ENCODE measurements around the gene CACNA1H. TPM values are rescaled to one million over a fixed set of nuclear protein-coding genes. Genes with fewer than 3 reads are reported as not detected.

CACNA1H gene
- total and polyA plus RNA-seq, 3 experiments from 2014 or later = 0.31 to 0.42 (median 0.40) TPM

DNA sequence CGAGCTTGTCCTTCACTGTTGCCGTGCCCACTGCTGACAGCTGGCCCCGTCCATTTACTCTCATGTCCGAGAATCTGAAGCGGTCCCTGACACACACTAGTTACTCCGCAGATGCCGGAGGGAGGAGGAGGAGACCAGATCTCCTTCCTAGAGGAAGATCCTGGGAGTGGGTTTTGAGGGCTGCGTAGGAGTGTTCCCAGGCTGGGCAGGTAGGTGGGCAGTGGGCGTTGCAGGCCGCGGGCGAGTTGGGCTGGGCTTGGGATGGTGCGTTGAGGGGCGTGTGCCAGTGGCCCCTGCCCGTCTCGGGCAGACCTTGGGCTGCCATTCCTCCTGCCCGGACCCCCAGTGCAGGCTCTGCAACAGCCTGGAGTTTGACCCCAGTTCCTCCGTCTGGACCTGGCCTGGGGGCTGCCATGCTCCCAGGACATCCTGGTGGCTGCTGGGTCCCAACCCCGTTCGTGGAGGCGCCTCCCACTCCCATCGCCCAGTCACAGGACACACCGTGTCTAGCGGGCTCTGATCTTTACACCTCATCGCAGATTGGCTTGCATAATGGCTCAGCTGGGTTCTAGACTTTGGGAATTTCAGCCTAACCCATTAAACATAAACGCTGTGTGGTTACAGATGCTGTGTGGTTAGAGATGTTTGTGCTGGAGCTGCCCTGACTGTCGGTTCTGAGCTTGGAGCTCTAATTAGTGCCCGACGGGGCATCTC, 22.8 kb downstream of the CACNA1H start:
- no peaks in the 10 kb centered on the region for H3K4me1 Mint-ChIP-seq
- H3K9me3 ChIP-seq (ENCODE audit: low read length) = no peaks in the 10 kb centered on the region
- peaks cover 0 to 4% of the 10 kb centered on the region in 2 donors for H3K27me3 Mint-ChIP-seq
- H3K4me3 Mint-ChIP-seq = no peak overlapping the region
- H3K27ac Mint-ChIP-seq = no peak overlapping the region
- H3K36me3 ChIP-seq (ENCODE audit: insufficient read depth, low read length) = no peaks in the 10 kb centered on the region
- no peak overlapping the region for H3K27ac ChIP-seq (ENCODE audit: low read depth, low read length)
- H3K27me3 ChIP-seq (ENCODE audit: insufficient read depth, low read length, poor library complexity, severe bottlenecking) = no peaks in the 10 kb centered on the region
- no peaks in the 10 kb centered on the region for H3K9me3 Mint-ChIP-seq
- no peaks in the 10 kb centered on the region for H3K4me1 ChIP-seq (ENCODE audit: insufficient read depth, low read length)
- no peaks in the 10 kb centered on the region for H3K36me3 Mint-ChIP-seq
- ChIA-PET CTCF (no interaction called here), POLR2A (no interaction called here)
- H3K4me3 ChIP-seq (ENCODE audit: low read length) = no peak overlapping the region
- no peak for DNase-seq

DNA sequence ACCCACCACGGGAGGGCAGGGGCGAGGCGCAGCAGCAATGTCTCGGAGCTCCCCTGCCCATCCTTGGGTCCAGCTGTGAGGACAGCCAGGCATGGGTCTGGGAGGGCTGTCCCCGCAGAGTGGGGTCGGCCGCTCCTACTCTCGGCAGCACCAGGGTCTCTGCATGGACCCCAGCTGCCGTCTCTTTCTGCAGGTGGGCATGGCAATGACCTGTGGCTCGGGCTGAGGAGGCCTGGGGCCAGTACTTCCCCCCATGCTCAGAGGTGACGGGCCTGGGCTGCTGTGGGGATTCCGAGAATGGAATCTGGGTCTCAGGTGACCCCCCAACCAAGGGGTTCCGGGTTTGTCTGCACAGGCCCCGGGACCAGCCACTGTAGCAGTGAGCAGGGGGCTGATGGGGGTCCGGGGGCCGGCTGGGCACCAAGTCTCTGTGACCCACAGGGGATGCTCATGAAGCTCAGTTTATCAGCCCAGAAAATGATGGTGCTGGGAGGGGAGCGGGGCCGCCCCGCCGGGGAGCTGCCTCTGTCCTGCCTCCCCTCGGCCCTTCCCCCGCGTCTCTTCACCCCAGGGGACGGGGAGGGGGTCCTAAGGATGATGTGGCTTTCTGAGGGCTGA, 23.5 kb downstream of the CACNA1H start:
- Mint-ChIP-seq H3K27me3 (peaks cover 0 to 4% of the 10 kb centered on the region in 2 donors), H3K9me3 (no peaks in the 10 kb centered on the region), H3K4me3 (no peak overlapping the region), H3K4me1 (no peaks in the 10 kb centered on the region), H3K36me3 (no peaks in the 10 kb centered on the region), H3K27ac (no peak overlapping the region)
- CTCF ChIA-PET = no interaction called here
- no peak for DNase-seq
- Histone ChIP-seq H3K36me3 (ENCODE audit: insufficient read depth, low read length) (no peaks in the 10 kb centered on the region), H3K27ac (ENCODE audit: low read depth, low read length) (no peak overlapping the region), H3K4me3 (ENCODE audit: low read length) (no peak overlapping the region), H3K9me3 (ENCODE audit: low read length) (no peaks in the 10 kb centered on the region), H3K4me1 (ENCODE audit: insufficient read depth, low read length) (no peaks in the 10 kb centered on the region), H3K27me3 (ENCODE audit: insufficient read depth, low read length, poor library complexity, severe bottlenecking) (no peaks in the 10 kb centered on the region)
- POLR2A ChIA-PET = no interaction called here

DNA sequence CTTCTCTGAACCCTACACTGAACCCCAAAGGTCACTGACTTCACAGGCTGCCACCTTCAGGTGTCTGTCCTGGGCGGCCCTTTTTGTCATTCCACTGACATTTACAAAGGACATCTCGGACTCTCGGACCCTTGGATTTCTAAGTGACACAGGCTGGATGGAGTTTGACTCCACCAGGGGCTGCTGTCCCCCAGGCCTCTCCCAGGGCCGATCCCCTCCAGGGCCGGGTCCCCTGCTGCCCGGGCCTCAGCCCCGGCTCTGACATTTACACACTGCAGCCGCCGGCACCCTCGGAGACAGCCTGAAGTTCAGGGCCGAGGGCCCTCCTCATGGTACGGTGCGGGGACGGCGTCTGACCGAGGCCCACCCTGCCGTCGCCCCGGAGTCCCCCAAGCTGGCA, 24.1 kb downstream of the CACNA1H start:
- no peaks in the 10 kb centered on the region for H3K27me3 ChIP-seq (ENCODE audit: insufficient read depth, low read length, poor library complexity, severe bottlenecking)
- H3K4me3 ChIP-seq (ENCODE audit: low read length) = no peak overlapping the region
- H3K9me3 ChIP-seq (ENCODE audit: low read length) = no peaks in the 10 kb centered on the region
- Mint-ChIP-seq H3K27me3 (peaks cover 0 to 4% of the 10 kb centered on the region in 2 donors), H3K4me1 (no peaks in the 10 kb centered on the region), H3K4me3 (no peak overlapping the region), H3K9me3 (no peaks in the 10 kb centered on the region), H3K27ac (no peak overlapping the region), H3K36me3 (no peaks in the 10 kb centered on the region)
- POLR2A ChIA-PET = no interaction called here
- DNase-seq = no peak
- H3K27ac ChIP-seq (ENCODE audit: low read depth, low read length) = no peak overlapping the region
- no peaks in the 10 kb centered on the region for H3K36me3 ChIP-seq (ENCODE audit: insufficient read depth, low read length)
- CTCF ChIA-PET = no interaction called here
- H3K4me1 ChIP-seq (ENCODE audit: insufficient read depth, low read length) = no peaks in the 10 kb centered on the region

DNA sequence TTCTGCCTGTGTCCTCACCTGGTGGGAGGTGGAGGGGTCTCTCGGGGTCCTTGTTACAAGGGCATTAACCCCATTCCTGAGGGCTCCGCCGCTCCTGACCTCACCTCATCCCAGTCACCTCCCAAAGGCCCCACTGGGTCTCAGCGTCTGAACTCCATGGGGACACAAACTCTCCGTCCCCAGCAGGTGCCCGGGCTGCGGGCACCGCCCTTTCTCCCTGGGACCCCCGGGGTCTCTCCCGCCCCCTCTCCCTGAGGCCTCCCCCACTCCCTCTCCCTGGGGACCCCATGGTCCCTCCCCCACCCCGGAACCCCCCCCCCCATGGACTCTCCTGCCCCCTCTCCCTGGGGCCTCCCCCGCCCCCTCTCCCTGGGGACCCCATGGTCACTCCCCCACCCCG, 24.8 kb downstream of the CACNA1H start:
- Mint-ChIP-seq H3K27ac (no peak overlapping the region), H3K4me1 (no peaks in the 10 kb centered on the region), H3K9me3 (no peaks in the 10 kb centered on the region), H3K36me3 (no peaks in the 10 kb centered on the region), H3K27me3 (peaks cover 0 to 4% of the 10 kb centered on the region in 2 donors), H3K4me3 (no peak overlapping the region)
- Histone ChIP-seq H3K4me1 (ENCODE audit: insufficient read depth, low read length) (no peaks in the 10 kb centered on the region), H3K9me3 (ENCODE audit: low read length) (no peaks in the 10 kb centered on the region), H3K27me3 (ENCODE audit: insufficient read depth, low read length, poor library complexity, severe bottlenecking) (no peaks in the 10 kb centered on the region), H3K27ac (ENCODE audit: low read depth, low read length) (no peak overlapping the region), H3K4me3 (ENCODE audit: low read length) (no peak overlapping the region), H3K36me3 (ENCODE audit: insufficient read depth, low read length) (no peaks in the 10 kb centered on the region)
- CTCF ChIA-PET = no interaction called here
- POLR2A ChIA-PET = no interaction called here
- DNase-seq = no peak

- Mint-ChIP-seq H3K4me1 (no peaks in the 10 kb centered on the region), H3K27me3 (peaks cover 0 to 2% of the 10 kb centered on the region in 2 donors), H3K4me3 (no peak overlapping the region), H3K27ac (no peak overlapping the region), H3K9me3 (no peaks in the 10 kb centered on the region), H3K36me3 (no peaks in the 10 kb centered on the region)
- POLR2A ChIA-PET = no interaction called here
- Histone ChIP-seq H3K4me1 (ENCODE audit: insufficient read depth, low read length) (no peaks in the 10 kb centered on the region), H3K4me3 (ENCODE audit: low read length) (no peak overlapping the region), H3K9me3 (ENCODE audit: low read length) (no peaks in the 10 kb centered on the region), H3K27me3 (ENCODE audit: insufficient read depth, low read length, poor library complexity, severe bottlenecking) (no peaks in the 10 kb centered on the region), H3K27ac (ENCODE audit: low read depth, low read length) (no peak overlapping the region), H3K36me3 (ENCODE audit: insufficient read depth, low read length) (no peaks in the 10 kb centered on the region)
- DNase-seq = no peak
- CTCF ChIA-PET = no interaction called here
These were observed 25.5 kb downstream of the CACNA1H start for GRCh38 chr16:1178295-1178910.

GRCh38 chr16:1180549-1181403, 27.9 kb downstream of the CACNA1H start:
- H3K36me3 Mint-ChIP-seq = no peaks in the 10 kb centered on the region
- no peak overlapping the region for H3K27ac Mint-ChIP-seq
- Histone ChIP-seq H3K9me3 (ENCODE audit: low read length) (no peaks in the 10 kb centered on the region), H3K27ac (ENCODE audit: low read depth, low read length) (no peak overlapping the region), H3K27me3 (ENCODE audit: insufficient read depth, low read length, poor library complexity, severe bottlenecking) (no peaks in the 10 kb centered on the region), H3K4me1 (ENCODE audit: insufficient read depth, low read length) (no peaks in the 10 kb centered on the region), H3K36me3 (ENCODE audit: insufficient read depth, low read length) (no peaks in the 10 kb centered on the region), H3K4me3 (ENCODE audit: low read length) (no peak overlapping the region)
- H3K27me3 Mint-ChIP-seq = peaks cover 0 to 2% of the 10 kb centered on the region in 2 donors
- no peak for DNase-seq
- H3K9me3 Mint-ChIP-seq = peaks cover 0 to 1% (median 0%) of the 10 kb centered on the region in 5 donors
- POLR2A ChIA-PET = no interaction called here
- H3K4me3 Mint-ChIP-seq = no peak overlapping the region
- CTCF ChIA-PET = no interaction called here
- H3K4me1 Mint-ChIP-seq = no peaks in the 10 kb centered on the region

- no peaks in the 10 kb centered on the region for H3K9me3 ChIP-seq (ENCODE audit: low read length)
- ChIA-PET POLR2A (no interaction called here), CTCF (no interaction called here)
These were observed 28.8 kb downstream of the CACNA1H start for GRCh38 chr16:1181404-1182315.

More at GRCh38 chr16:1181404-1182315, 28.8 kb downstream of the CACNA1H start:
- Histone ChIP-seq H3K27ac (ENCODE audit: low read depth, low read length) (no peak overlapping the region), H3K36me3 (ENCODE audit: insufficient read depth, low read length) (no peaks in the 10 kb centered on the region), H3K4me1 (ENCODE audit: insufficient read depth, low read length) (no peaks in the 10 kb centered on the region), H3K4me3 (ENCODE audit: low read length) (no peak overlapping the region), H3K27me3 (ENCODE audit: insufficient read depth, low read length, poor library complexity, severe bottlenecking) (no peaks in the 10 kb centered on the region)
- Mint-ChIP-seq H3K4me1 (no peaks in the 10 kb centered on the region), H3K27ac (no peak overlapping the region), H3K4me3 (no peak overlapping the region), H3K27me3 (peaks cover 0 to 2% of the 10 kb centered on the region in 2 donors), H3K9me3 (peaks cover 0 to 1% (median 0%) of the 10 kb centered on the region in 5 donors), H3K36me3 (no peaks in the 10 kb centered on the region)
- DNase-seq = no peak

Measured in CD8-positive, alpha-beta memory T cell (primary cell).